DOHH2 (cell line): ENCODE results near the gene SLC6A13.

Source experiments
- CTCF ChIP-seq: fragments of 200-600 bp; sonication (generic); IDR thresholded peaks from one replicate; pipeline ENCODE4 v1.5.1; 2014; ENCODE audit warnings: antibody characterized with exemption, mild to moderate bottlenecking, low read depth, low read length; ENCODE audit not compliant: poor library complexity, severe bottlenecking
- EZH2phosphoT487 ChIP-seq: fragments of 200-600 bp; sonication (generic); IDR thresholded peaks from 2 replicates; pipeline ENCODE4 v1.6.1; 2017; ENCODE audit warnings: borderline replicate concordance, mild to moderate bottlenecking, antibody characterized with exemption, low read length, moderate library complexity, mixed read lengths

- TF ChIP-seq EZH2phosphoT487 (no peak), CTCF (no peak)
These were observed 85.2 kb downstream of the SLC6A13 start for GRCh38 chr12:177336-177979.
